ENCODE data around the gene SPRED2.

Gene SPRED2

DNA sequence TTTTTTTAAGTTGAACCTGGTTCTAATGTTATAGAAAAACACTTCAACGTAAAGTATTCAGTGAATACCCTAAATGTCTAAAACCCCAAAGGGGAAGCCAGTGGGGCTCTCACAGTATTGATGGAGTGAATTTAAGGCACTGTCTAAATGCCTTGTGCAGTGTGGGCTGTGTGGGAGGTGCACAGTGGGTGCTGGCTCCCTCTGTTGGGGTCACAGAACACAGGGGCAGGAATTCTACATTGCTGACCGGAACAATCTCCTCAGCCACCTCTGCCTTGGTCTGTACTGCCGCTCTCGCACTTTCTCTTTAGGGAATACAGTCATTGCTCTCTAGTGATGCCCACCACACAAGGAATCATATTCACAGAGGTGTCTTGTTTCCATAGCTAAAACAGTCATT, 45.4 kb downstream of the SPRED2 start:
- TF ChIP-seq SIN3A (IDR thresholded peaks at IDR 0.05; ENCODE audit: borderline replicate concordance, insufficient read depth, low read length) (no peak), REST (IDR thresholded peaks at IDR 0.05; ENCODE audit: insufficient read depth in 1 of 2, low read depth in 2 of 2, low read length in 2 of 2) (no peak), POLR2AphosphoS5 (IDR thresholded peaks at IDR 0.05; ENCODE audit: low read depth, low read length) (no peak), TAF1 (IDR thresholded peaks at IDR 0.05; ENCODE audit: borderline replicate concordance, insufficient read depth, low read length) (no peak), FOXP2 (optimal IDR thresholded peaks at IDR 0.05; ENCODE audit: borderline replicate concordance, extremely low read depth, extremely low read length, insufficient read depth) (no peak)

DNA sequence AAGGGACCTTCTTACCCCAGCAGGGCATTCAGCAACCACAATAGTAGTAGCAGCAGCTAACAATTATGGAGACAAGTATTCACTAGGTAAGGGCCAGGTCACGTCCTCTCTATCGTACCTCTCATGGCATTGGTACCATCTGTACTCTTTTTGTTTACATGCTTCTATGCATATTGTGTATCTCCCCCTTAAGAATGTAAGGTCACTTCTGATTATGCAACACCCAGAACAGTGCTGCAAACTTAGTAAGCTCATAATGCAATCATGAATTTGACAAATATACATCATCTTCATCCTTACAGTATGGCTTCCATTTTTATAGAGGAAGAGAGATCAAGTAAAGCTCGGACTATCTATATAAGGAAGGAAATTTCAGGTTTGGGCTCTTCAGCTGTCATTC, 46.1 kb downstream of the SPRED2 start:
- TF ChIP-seq FOXP2 (optimal IDR thresholded peaks at IDR 0.05; ENCODE audit: borderline replicate concordance, extremely low read depth, extremely low read length, insufficient read depth) (no peak), SIN3A (IDR thresholded peaks at IDR 0.05; ENCODE audit: borderline replicate concordance, insufficient read depth, low read length) (no peak), POLR2AphosphoS5 (IDR thresholded peaks at IDR 0.05; ENCODE audit: low read depth, low read length) (no peak), REST (IDR thresholded peaks at IDR 0.05; ENCODE audit: insufficient read depth in 1 of 2, low read depth in 2 of 2, low read length in 2 of 2) (no peak)

DNA sequence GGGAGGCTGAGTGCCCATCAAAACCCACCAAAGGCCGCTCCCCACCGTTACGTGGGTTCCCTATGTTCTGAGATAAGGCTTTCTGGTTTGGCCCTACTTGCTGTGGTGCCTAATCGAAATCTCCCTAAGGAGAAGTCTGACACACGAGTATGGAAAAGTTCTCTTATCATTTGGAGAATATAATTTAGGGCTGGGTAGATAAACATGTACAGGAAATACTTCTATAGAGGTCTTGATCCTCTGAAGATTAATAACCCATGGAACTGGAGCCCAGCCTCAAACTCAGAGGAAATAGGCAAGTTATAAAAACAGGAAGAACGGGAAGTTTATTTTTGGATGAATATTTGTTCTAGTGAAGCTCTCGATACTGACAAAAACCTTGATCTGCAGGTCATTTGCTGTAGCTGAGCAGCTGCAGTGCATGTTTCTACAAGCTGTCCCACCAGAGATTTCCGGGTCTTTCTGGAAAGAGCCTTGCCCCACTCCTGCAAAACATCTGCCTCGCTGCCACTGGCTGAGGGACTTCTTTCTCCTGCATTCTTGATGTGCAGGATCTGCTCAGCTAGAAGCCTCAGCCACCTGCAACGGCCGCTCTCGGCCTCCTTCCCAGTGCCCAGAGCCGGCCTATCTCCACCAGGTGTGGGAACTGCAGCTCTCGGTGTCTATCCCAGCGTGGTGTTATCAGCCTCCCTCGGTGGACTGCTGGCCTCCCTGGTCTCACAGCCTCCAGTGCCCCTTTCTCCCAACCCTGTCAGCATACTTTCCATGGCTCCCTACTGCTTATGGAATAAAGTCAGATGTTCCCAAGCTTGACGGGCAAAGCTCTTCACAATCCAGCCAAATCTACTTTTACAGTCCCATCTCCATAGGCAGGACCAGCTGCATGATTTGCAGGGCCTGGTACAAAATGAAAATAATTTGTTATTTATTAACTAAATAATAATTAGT, 48.6 kb downstream of the SPRED2 start:
- no peak for TF ChIP-seq FOXP2 (optimal IDR thresholded peaks at IDR 0.05; ENCODE audit: borderline replicate concordance, extremely low read depth, extremely low read length, insufficient read depth)
- no peak for TF ChIP-seq TAF1 (IDR thresholded peaks at IDR 0.05; ENCODE audit: borderline replicate concordance, insufficient read depth, low read length)
- no peak for TF ChIP-seq REST (IDR thresholded peaks at IDR 0.05; ENCODE audit: insufficient read depth in 1 of 2, low read depth in 2 of 2, low read length in 2 of 2)
- TF ChIP-seq SIN3A (IDR thresholded peaks at IDR 0.05; ENCODE audit: borderline replicate concordance, insufficient read depth, low read length): no peak; the same call in 1 of the 2 replicates
- TF ChIP-seq POLR2AphosphoS5 (IDR thresholded peaks at IDR 0.05; ENCODE audit: low read depth, low read length): no peak

DNA sequence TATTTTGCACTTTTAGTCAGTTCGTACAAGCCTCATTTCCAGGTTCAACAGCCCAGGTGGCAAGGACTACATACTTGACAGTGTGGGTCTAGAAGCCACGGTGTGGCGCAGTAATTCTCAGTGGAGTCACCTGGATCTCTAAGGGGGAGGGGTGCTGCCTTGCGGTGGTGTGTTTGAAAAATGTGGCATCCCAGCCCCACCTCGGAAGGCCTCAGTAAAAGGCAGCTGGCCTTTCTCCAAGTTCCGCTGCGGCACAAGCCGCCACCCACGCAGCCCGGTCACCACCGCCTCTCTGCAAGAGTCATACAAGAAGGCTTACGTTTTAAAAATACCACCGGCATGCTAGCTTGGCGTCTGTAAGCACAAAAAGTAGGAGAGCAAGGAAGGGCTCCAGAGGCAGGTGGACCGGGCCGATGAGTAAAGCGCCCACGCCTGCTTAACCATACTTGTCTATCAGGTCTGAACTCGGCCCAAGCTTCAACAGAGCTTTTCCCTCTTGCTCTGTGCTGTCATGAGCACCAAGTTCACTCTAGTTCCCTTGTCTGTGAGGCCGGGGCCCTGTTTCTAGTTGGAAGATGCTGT, 49.5 kb downstream of the SPRED2 start:
- TF ChIP-seq FOXP2 (optimal IDR thresholded peaks at IDR 0.05; ENCODE audit: borderline replicate concordance, extremely low read depth, extremely low read length, insufficient read depth) (peak; percentile 52), SIN3A (IDR thresholded peaks at IDR 0.05; ENCODE audit: borderline replicate concordance, insufficient read depth, low read length) (no peak), POLR2AphosphoS5 (IDR thresholded peaks at IDR 0.05; ENCODE audit: low read depth, low read length) (no peak), REST (IDR thresholded peaks at IDR 0.05; ENCODE audit: insufficient read depth in 1 of 2, low read depth in 2 of 2, low read length in 2 of 2) (no peak), TAF1 (IDR thresholded peaks at IDR 0.05; ENCODE audit: borderline replicate concordance, insufficient read depth, low read length) (no peak)

All from PFSK-1 (cell line).